ENCODE data around the gene SYT12.

Gene SYT12

GRCh38 chr11:67006029-67006884 is 16.7 kb upstream of the SYT12 start:
- peak; percentile 43 to 49 for DNase-seq
- no peak for TF ChIP-seq GATA1 (IDR thresholded peaks at IDR 0.05; ENCODE audit: low read depth, low read length)
- TF ChIP-seq POLR2A (IDR thresholded peaks at IDR 0.05; ENCODE audit: low read length): no peak

DNA sequence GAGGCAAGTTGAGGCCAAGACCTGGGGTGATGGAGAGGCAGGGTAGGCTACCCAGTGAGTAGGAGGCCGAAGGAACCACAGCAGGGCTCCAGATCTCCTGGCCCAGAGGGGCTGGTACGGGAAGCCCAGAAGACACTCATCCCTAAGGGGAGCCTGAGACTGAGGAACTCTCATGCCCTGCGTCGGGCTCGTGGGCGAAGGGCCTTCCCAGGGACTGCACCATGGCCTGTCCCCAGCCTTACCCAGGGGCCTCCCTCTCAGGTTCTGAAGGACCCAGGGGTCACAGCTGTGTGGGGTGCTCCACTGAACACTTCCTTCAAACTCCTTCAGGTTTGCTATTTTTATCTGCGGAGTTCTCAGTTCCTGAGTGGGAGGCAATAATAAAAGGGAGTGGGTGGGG is 15.8 kb upstream of the SYT12 start:
- no peak for TF ChIP-seq POLR2A (IDR thresholded peaks at IDR 0.05; ENCODE audit: low read length)
- TF ChIP-seq GATA1 (IDR thresholded peaks at IDR 0.05; ENCODE audit: low read depth, low read length): no peak
- DNase-seq: no peak

DNA sequence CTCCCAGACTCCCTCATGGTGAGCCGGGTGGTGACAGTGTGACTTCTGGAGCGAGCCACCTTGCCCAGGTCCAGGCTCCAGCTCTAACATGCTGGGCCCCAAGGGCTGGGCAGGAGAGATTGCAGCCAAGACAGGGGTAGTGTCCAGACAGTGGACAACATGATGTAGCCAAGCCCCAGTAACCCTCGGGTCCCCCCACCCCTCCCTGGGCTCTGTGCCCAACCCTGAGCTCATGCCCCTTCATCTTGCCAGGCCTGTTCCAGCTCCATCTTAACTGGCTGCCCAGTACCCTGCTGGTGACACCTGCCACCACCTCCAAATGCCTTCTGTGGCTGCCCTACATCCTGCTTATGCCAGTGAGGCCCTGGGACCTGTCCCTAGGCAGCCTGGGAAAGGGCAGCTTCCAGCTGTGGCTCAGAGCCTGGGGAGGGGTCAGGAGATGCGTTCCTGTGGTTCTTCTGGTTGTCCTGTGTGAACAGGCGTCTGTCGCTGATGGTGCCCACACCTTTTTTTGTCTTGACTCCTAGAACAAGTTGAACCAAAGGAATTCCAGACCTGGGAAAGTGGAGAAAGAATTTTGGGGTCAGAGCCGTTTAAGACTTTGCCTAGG is 12.5 kb upstream of the SYT12 start:
- TF ChIP-seq POLR2A (IDR thresholded peaks at IDR 0.05; ENCODE audit: low read length): no peak
- no peak for TF ChIP-seq GATA1 (IDR thresholded peaks at IDR 0.05; ENCODE audit: low read depth, low read length)
- DNase-seq: no peak

DNA sequence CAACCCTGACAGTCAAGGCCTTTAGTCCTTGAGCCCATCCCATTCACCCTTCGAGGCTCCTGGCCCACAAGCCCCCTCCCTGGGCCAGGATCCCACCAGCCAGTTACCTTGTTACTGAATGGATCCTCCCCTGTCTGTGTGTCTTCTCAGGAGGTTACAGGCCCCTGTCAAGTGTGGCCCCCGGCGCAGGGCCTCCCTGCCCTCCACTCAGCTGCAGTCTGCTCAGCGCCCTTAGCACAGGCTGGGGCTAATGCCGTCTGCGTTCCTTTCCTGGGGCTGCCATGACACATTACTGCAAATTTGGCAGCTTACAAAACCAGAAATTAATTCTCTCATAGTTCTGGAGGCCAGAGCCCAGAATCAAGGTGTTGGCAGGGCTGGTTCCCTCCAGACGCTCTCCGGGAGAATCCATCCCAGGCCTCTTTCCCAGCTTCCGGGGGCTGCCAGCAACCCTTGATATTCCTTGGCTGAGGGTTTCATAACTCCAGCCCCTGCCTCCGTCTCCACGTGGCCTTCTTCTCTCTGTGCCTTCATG is 9.4 kb upstream of the SYT12 start:
- TF ChIP-seq GATA1 (IDR thresholded peaks at IDR 0.05; ENCODE audit: low read depth, low read length): no peak
- no peak for TF ChIP-seq POLR2A (IDR thresholded peaks at IDR 0.05; ENCODE audit: low read length)
- no peak for DNase-seq

GRCh38 chr11:67014343-67014742 is 8.6 kb upstream of the SYT12 start:
- DNase-seq: no peak
- TF ChIP-seq GATA1 (IDR thresholded peaks at IDR 0.05; ENCODE audit: low read depth, low read length): no peak
- TF ChIP-seq POLR2A (IDR thresholded peaks at IDR 0.05; ENCODE audit: low read length): no peak

- TF ChIP-seq GATA1 (IDR thresholded peaks at IDR 0.05; ENCODE audit: low read depth, low read length): no peak
- TF ChIP-seq POLR2A (IDR thresholded peaks at IDR 0.05; ENCODE audit: low read length): no peak
- no peak for DNase-seq
Measured at GRCh38 chr11:67015048-67015447, 7.9 kb upstream of the SYT12 start.

DNA sequence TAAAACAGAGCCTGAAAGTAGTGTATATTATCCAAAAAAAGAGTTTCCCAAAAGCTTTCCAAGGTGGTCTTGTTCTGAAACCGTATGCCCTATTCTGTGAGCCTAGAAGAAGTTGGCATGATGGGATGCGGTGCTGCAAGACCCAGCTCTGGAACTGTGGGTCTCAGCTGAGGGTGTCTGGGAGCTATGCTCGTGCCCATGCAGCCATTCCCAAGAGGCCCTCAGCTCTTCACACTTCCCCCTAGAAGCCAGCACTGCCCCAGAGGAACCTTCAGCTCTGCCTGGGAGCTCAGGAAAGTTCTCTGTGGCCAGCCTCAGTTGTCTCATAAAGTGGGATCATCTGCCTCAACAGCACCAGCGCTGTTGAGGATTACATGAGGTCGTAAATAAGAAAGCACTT is 6.4 kb upstream of the SYT12 start:
- no peak for TF ChIP-seq POLR2A (IDR thresholded peaks at IDR 0.05; ENCODE audit: low read length)
- no peak for TF ChIP-seq GATA1 (IDR thresholded peaks at IDR 0.05; ENCODE audit: low read depth, low read length)
- no peak for DNase-seq

- no peak for TF ChIP-seq GATA1 (IDR thresholded peaks at IDR 0.05; ENCODE audit: low read depth, low read length)
- TF ChIP-seq POLR2A (IDR thresholded peaks at IDR 0.05; ENCODE audit: low read length): no peak
- no peak for DNase-seq
Measured at GRCh38 chr11:67020949-67021348, 2.0 kb upstream of the SYT12 start.

GRCh38 chr11:67022341-67022933 is 497 bp upstream of the SYT12 start:
- TF ChIP-seq GATA1 (IDR thresholded peaks at IDR 0.05; ENCODE audit: low read depth, low read length) (no peak), POLR2A (IDR thresholded peaks at IDR 0.05; ENCODE audit: low read length) (no peak)
- no peak for DNase-seq

- no peak for TF ChIP-seq POLR2A (IDR thresholded peaks at IDR 0.05; ENCODE audit: low read length)
- no peak for TF ChIP-seq GATA1 (IDR thresholded peaks at IDR 0.05; ENCODE audit: low read depth, low read length)
- DNase-seq: no peak
Measured at GRCh38 chr11:67023957-67024353, 1.0 kb downstream of the SYT12 start.

- DNase-seq: no peak
Measured at GRCh38 chr11:67024410-67024809, 1.5 kb downstream of the SYT12 start.

GRCh38 chr11:67024966-67025365 is 2.0 kb downstream of the SYT12 start:
- no peak for TF ChIP-seq GATA1 (IDR thresholded peaks at IDR 0.05; ENCODE audit: low read depth, low read length)
- TF ChIP-seq POLR2A (IDR thresholded peaks at IDR 0.05; ENCODE audit: low read length): no peak
- DNase-seq: no peak

More at GRCh38 chr11:67024410-67024809, 1.5 kb downstream of the SYT12 start:
- TF ChIP-seq POLR2A (IDR thresholded peaks at IDR 0.05; ENCODE audit: low read length) (no peak), GATA1 (IDR thresholded peaks at IDR 0.05; ENCODE audit: low read depth, low read length) (no peak)

DNA sequence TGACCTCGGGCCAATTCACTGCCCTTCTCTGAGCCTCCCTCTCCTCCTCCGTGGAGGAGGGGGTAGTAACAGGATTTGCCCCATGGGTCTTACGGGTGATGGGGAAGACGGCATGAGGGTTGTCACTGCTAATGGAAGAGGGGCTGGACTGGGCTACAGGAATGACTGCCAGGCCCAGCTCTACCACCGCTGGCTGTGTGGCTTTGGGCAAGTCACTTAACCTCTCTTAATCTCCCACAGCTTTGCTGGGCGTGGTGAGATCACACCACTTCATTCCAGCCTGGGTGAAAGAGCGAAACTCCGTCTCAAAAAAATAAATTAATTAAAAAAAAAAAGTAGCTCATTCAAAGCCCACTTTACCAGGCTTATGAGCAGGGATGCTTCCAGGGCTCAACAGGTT is 2.8 kb downstream of the SYT12 start:
- no peak for DNase-seq
- TF ChIP-seq GATA1 (IDR thresholded peaks at IDR 0.05; ENCODE audit: low read depth, low read length) (no peak), POLR2A (IDR thresholded peaks at IDR 0.05; ENCODE audit: low read length) (no peak)

DNA sequence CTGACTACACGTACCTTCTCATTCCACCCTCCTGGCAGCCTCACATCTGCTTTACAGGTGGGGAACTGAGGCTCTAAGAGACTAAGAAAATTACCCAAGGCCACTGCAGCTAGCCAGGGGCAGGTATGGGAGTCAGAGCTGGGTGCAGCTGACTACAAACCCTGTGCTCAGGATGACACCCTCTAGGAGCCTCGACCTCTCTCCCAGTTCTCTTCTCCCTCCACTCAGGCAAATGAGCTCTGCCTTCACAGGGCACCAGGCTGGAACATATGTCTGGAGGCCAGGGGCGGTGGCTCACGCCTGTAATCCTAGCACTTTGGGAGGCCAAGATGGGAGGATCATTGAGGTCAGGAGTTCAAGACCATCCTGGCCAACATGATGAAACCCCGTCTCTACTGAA is 4.0 kb downstream of the SYT12 start:
- DNase-seq: no peak
- TF ChIP-seq GATA1 (IDR thresholded peaks at IDR 0.05; ENCODE audit: low read depth, low read length) (no peak), POLR2A (IDR thresholded peaks at IDR 0.05; ENCODE audit: low read length) (no peak)
